CD14-positive monocyte (primary cell): ENCODE measurements around the gene TTC33. TPM values are rescaled to one million over a fixed set of nuclear protein-coding genes. Genes with fewer than 3 reads are reported as not detected.

Experiments
- DNase-seq, 3 donors: peaks; one replicate each; pipeline ENCODE4 v3.0.0-alpha.2; 2011 to 2022
- H2AFZ ChIP-seq: 2 replicates; pipeline ENCODE4 v1.6.0; 2012; ENCODE audit warnings: mild to moderate bottlenecking, low read depth, low read length, inconsistent platforms; ENCODE audit not compliant: insufficient read depth, poor library complexity, severe bottlenecking
- H3K27ac ChIP-seq, 2 donors: 1 replicate in 1 of 2; 2 replicates in 1 of 2; pipeline ENCODE4 v1.5.1; 2012 to 2013; ENCODE audit warnings: low read length in 2 of 2, control low read depth in 1 of 2, inconsistent platforms in 1 of 2, low read depth in 1 of 2, mild to moderate bottlenecking in 1 of 2
- H3K27me3 ChIP-seq, 2 donors: one replicate each; pipeline versions ENCODE4 v1.6.0 to v1.6.1; 2011 to 2013; ENCODE audit warnings: low read length in 2 of 2; ENCODE audit not compliant: control insufficient read depth in 2 of 2, insufficient read depth in 2 of 2
- H3K36me3 ChIP-seq, 2 donors: replicated peaks in 1 of 2; 1 replicate in 1 of 2; 2 replicates in 1 of 2; pipeline versions ENCODE4 v1.5.1 to v1.6.1; 2012 to 2013; ENCODE audit warnings: low read length in 2 of 2, control low read depth in 1 of 2, inconsistent platforms in 1 of 2, mild to moderate bottlenecking in 1 of 2; ENCODE audit not compliant: insufficient read depth in 2 of 2, control insufficient read depth in 1 of 2
- H3K4me1 ChIP-seq, 2 donors: 1 replicate in 1 of 2; 2 replicates in 1 of 2; pipeline versions ENCODE4 v1.5.1 to v1.6.1; 2012 to 2013; ENCODE audit warnings: low read length in 2 of 2, control low read depth in 1 of 2, inconsistent platforms in 1 of 2, mild to moderate bottlenecking in 1 of 2, moderate library complexity in 1 of 2; ENCODE audit not compliant: insufficient read depth in 2 of 2, control insufficient read depth in 1 of 2
- H3K4me2 ChIP-seq: replicated peaks from 2 replicates; pipeline ENCODE3; 2012; ENCODE audit warnings: low read length, moderate library complexity, mild to moderate bottlenecking; ENCODE audit not compliant: poor library complexity, severe bottlenecking; ENCODE audit errors: extremely low read depth
- H3K4me3 ChIP-seq, 3 experiments: fragments of 200-600 bp in 1 of 3; sonication (generic) in 1 of 3; replicated peaks in 1 of 3; 1 replicate in 2 of 3; 2 replicates in 1 of 3; pipeline ENCODE4 v1.5.1; 2011 to 2013; ENCODE audit warnings: low read length in 3 of 3, mild to moderate bottlenecking in 3 of 3, control low read depth in 2 of 3, low read depth in 2 of 3, inconsistent platforms in 1 of 3, moderate library complexity in 1 of 3
- H3K79me2 ChIP-seq: 2 replicates; pipeline ENCODE4 v1.6.0; 2012; ENCODE audit warnings: mild to moderate bottlenecking, control low read depth, inconsistent platforms, low read length, moderate library complexity; ENCODE audit not compliant: insufficient read depth
- H3K9ac ChIP-seq: 2 replicates; pipeline ENCODE4 v1.6.0; 2017; ENCODE audit warnings: low read length, mild to moderate bottlenecking; ENCODE audit not compliant: insufficient read depth, poor library complexity, severe bottlenecking
- H3K9me3 ChIP-seq, 2 donors: replicated peaks in 1 of 2; 1 replicate in 1 of 2; 2 replicates in 1 of 2; pipeline versions ENCODE4 v1.5.1 to v1.6.1; 2012 to 2013; ENCODE audit warnings: low read length in 2 of 2, control low read depth in 1 of 2; ENCODE audit not compliant: control insufficient read depth in 1 of 2, insufficient read depth in 1 of 2
- H4K20me1 ChIP-seq: 2 replicates; pipeline ENCODE4 v1.6.0; 2012; ENCODE audit warnings: mild to moderate bottlenecking, low read length, control low read depth, moderate library complexity; ENCODE audit not compliant: insufficient read depth
- H3K27ac Mint-ChIP-seq, 7 donors: one replicate each; pipeline ENCODE4 v1.8.0; 2020; ENCODE audit warnings: mild to moderate bottlenecking in 7 of 7, mixed read lengths in 7 of 7, moderate library complexity in 6 of 7, inconsistent platforms in 2 of 7
- H3K27me3 Mint-ChIP-seq, 3 donors: one replicate each; pipeline ENCODE4 v1.8.0; 2021 to 2022; ENCODE audit warnings: low read depth in 3 of 3, mild to moderate bottlenecking in 3 of 3, mixed read lengths in 3 of 3, moderate library complexity in 3 of 3, inconsistent platforms in 1 of 3
- H3K36me3 Mint-ChIP-seq, 2 donors: one replicate each; pipeline ENCODE4 v1.8.0; 2020; ENCODE audit warnings: mixed read lengths in 2 of 2, inconsistent platforms in 1 of 2, mild to moderate bottlenecking in 1 of 2
- H3K4me1 Mint-ChIP-seq: one replicate; pipeline ENCODE4 v1.8.0; 2020; ENCODE audit warnings: mild to moderate bottlenecking, mixed read lengths
- H3K4me3 Mint-ChIP-seq, 2 donors: one replicate each; pipeline ENCODE4 v1.8.0; 2020; ENCODE audit warnings: mild to moderate bottlenecking in 2 of 2, mixed read lengths in 2 of 2, moderate library complexity in 1 of 2
- H3K9me3 Mint-ChIP-seq, 7 donors: one replicate each; pipeline ENCODE4 v1.8.0; 2020 to 2022; ENCODE audit warnings: mixed read lengths in 7 of 7, mild to moderate bottlenecking in 6 of 7, moderate library complexity in 6 of 7, inconsistent platforms in 2 of 7
- CTCF ChIP-seq: fragments of 200-600 bp; IDR thresholded peaks from one replicate; pipeline ENCODE4 v1.8.0; 2022; ENCODE audit warnings: antibody characterized with exemption, mild to moderate bottlenecking
- WGBS: methylation state at CpG from one replicate; pipeline ENCODE4 v1.1.5; 2013; ENCODE audit warnings: missing lambda C conversion rate; ENCODE audit not compliant: insufficient coverage; 5-methylcytosine and 5-hydroxymethylcytosine counted together
- intact Hi-C, 2 donors: fragments of 100-400 bp; cut with micrococcal nuclease; formaldehyde crosslinking; loops; one replicate each; pipeline versions ENCODE4 v1.15.0 to v1.15.1; 2023
- polyA plus RNA-seq, 3 donors: library from polyadenylated mRNA; depleted of rRNA in 1 of 3; unstranded in 2 of 3; stranded (reverse) in 1 of 3; fragments of 300-500 nt in 2 of 3; fragments of >200 nt in 1 of 3; fragmentation: Illumina TruSeq in 2 of 3; gene quantifications; 1 replicate in 2 of 3; 2 replicates in 1 of 3; pipeline ENCODE4 v1.2.3, GENCODE V29; 2012 to 2021

TTC33 gene
- polyA plus RNA-seq, 3 donors: 1.5 to 11.7 (median 9.4) TPM

GRCh38 chr5:40587376-40587775, 168.4 kb downstream of the TTC33 start:
- H3K9ac ChIP-seq: no peak overlapping the region
- no peak overlapping the region for H3K27ac ChIP-seq
- Mint-ChIP-seq H3K36me3 (no peaks in the 10 kb centered on the region), H3K27me3 (peaks cover 0 to 2% (median 2%) of the 10 kb centered on the region in 3 donors), H3K9me3 (peaks cover 0 to 3% (median 0%) of the 10 kb centered on the region in 7 donors), H3K4me1 (peaks cover 13% of the 10 kb centered on the region), H3K27ac (no peak overlapping the region), H3K4me3 (no peak overlapping the region)
- TF ChIP-seq CTCF: no peak
- no peaks in the 10 kb centered on the region for H3K9me3 ChIP-seq
- intact Hi-C loops: no loop called here
- no peaks in the 10 kb centered on the region for H3K79me2 ChIP-seq
- H3K4me3 ChIP-seq: no peak overlapping the region
- H3K36me3 ChIP-seq: no peaks in the 10 kb centered on the region
- no peaks in the 10 kb centered on the region for H3K27me3 ChIP-seq
- WGBS: no CpG with 5 or more reads among the region's 1 CpG
- no peak overlapping the region for H2AFZ ChIP-seq
- peaks cover 5 to 14% of the 10 kb centered on the region in 2 donors for H3K4me1 ChIP-seq
- H4K20me1 ChIP-seq: no peaks in the 10 kb centered on the region
- no peak overlapping the region for H3K4me2 ChIP-seq
- no peak for DNase-seq

GRCh38 chr5:40585537-40586267, 170.1 kb downstream of the TTC33 start:
- H3K4me3 Mint-ChIP-seq: no peak overlapping the region
- H3K36me3 Mint-ChIP-seq: no peaks in the 10 kb centered on the region
- peaks cover under 1% of the 10 kb centered on the region for H3K4me1 Mint-ChIP-seq
- H3K27ac Mint-ChIP-seq: no peak overlapping the region
- Histone ChIP-seq H3K36me3 (no peaks in the 10 kb centered on the region), H3K4me3 (no peak overlapping the region), H3K27me3 (no peaks in the 10 kb centered on the region), H3K9ac (no peak overlapping the region), H3K27ac (no peak overlapping the region), H3K9me3 (no peaks in the 10 kb centered on the region), H4K20me1 (no peaks in the 10 kb centered on the region), H2AFZ (no peak overlapping the region), H3K4me1 (no peaks in the 10 kb centered on the region), H3K79me2 (no peaks in the 10 kb centered on the region), H3K4me2 (no peak overlapping the region)
- intact Hi-C loops: no loop called here
- TF ChIP-seq CTCF: no peak
- peaks cover 0 to 3% (median 0%) of the 10 kb centered on the region in 7 donors for H3K9me3 Mint-ChIP-seq
- DNase-seq: no peak
- H3K27me3 Mint-ChIP-seq: peaks cover 0 to 2% (median 2%) of the 10 kb centered on the region in 3 donors
- no CpG with 5 or more reads among the region's 5 CpGs for WGBS
